Sigmoid colon (tissue), 7 donors: ENCODE results near the gene PTPRD. TPM values are rescaled to one million over a fixed set of nuclear protein-coding genes. Genes with fewer than 3 reads are reported as not detected.

Experiments used
- DNase-seq: peaks from one replicate; pipeline ENCODE4 v3.0.0-alpha.2; 2019
- H3K27ac ChIP-seq, 4 donors: fragments of 200-600 bp; sonication (generic); one replicate each; pipeline ENCODE4 v1.5.1; 2016 to 2019; ENCODE audit warnings: mild to moderate bottlenecking in 1 of 4
- H3K27me3 ChIP-seq, 3 donors: fragments of 200-600 bp; sonication (generic); one replicate each; pipeline ENCODE4 v1.5.1; 2019; ENCODE audit warnings: mild to moderate bottlenecking in 1 of 3
- H3K36me3 ChIP-seq, 4 donors: fragments of 200-600 bp; sonication (generic); one replicate each; pipeline ENCODE4 v1.5.1; 2016 to 2019
- H3K4me1 ChIP-seq, 4 donors: fragments of 200-600 bp; sonication (generic); one replicate each; pipeline ENCODE4 v1.5.1; 2017 to 2019
- H3K4me3 ChIP-seq, 4 donors: fragments of 200-600 bp; sonication (generic); one replicate each; pipeline ENCODE4 v1.5.1; 2017 to 2019; ENCODE audit warnings: mild to moderate bottlenecking in 2 of 4, moderate library complexity in 1 of 4
- H3K9me3 ChIP-seq, 4 donors: fragments of 200-600 bp in 3 of 4; sonication (generic) in 3 of 4; one replicate each; pipeline versions ENCODE4 v1.5.1 to v1.6.1; 2013 to 2019
- CTCF ChIP-seq, 4 experiments: fragments of 450-650 bp in 3 of 4; fragments of 200-600 bp in 1 of 4; IDR thresholded peaks; one replicate each; pipeline ENCODE4 v1.5.1; 2016 to 2019; ENCODE audit warnings: antibody characterized with exemption in 4 of 4, mild to moderate bottlenecking in 3 of 4, moderate library complexity in 2 of 4
- EP300 ChIP-seq, 4 donors: sonication (generic); formaldehyde crosslinking; IDR thresholded peaks; one replicate each; pipeline ENCODE4 v1.6.1; 2017; ENCODE audit warnings: antibody characterized with exemption in 4 of 4
- POLR2A ChIP-seq, 2 donors: fragments of 450-650 bp; IDR thresholded peaks; one replicate each; pipeline ENCODE4 v1.6.1; 2016; ENCODE audit warnings: antibody characterized with exemption in 2 of 2, mild to moderate bottlenecking in 2 of 2, moderate library complexity in 2 of 2
- POLR2AphosphoS5 ChIP-seq, 4 donors: sonication (generic); formaldehyde crosslinking; IDR thresholded peaks; one replicate each; pipeline ENCODE4 v1.6.1; 2017; ENCODE audit warnings: antibody characterized with exemption in 4 of 4
- WGBS, 2 donors: extraction: QIAGEN DNeasy Blood & Tissue Kit; methylation state at CpG; one replicate each; pipeline ENCODE4 v1.1.7; 2013; 5-methylcytosine and 5-hydroxymethylcytosine counted together
- intact Hi-C: fragments of 100-400 bp; cut with DNase I; formaldehyde crosslinking; loops from one replicate; pipeline ENCODE4 v1.15.1; 2023
- polyA plus RNA-seq, 3 donors: library from polyadenylated mRNA; stranded (reverse); fragments of 200-250 nt; gene quantifications; one replicate each; pipeline ENCODE4 v1.2.3, GENCODE V29; 2013
- total RNA-seq, 4 donors: library from RNA; depleted of rRNA; stranded (reverse); fragments of >200 nt; gene quantifications; one replicate each; pipeline ENCODE4 v1.1.0, GENCODE V29; 2016
- donor health status: healthy with polysubstance abuse.
- donor health status: Bipolar disorder and iron deficiency.
- donor health status: healthy.

The PTPRD gene
- total and polyA plus RNA-seq, 7 donors = 1.2 to 18.3 (median 6.3) TPM

DNA sequence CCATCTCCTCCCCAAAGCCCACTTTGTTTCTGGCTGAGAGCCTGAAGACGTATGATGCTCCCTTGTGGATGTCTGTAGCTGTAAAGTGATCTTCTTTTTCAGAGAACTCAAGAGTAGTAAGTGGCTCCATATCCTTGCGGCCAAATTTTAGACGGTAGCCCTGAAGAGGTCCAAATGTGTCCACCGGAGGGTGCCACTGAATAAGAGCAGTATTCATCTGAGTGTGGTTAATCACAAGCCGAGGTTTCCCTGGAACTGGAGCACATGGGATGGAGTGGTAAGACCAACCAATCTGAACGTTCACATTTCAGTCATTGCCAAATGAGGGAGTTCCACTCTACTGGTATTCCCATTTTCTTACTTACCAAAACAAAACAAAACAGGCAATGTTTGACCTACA, 2126.7 kb downstream of the PTPRD start:
- intact Hi-C loops = no loop called here
- 63 to 66% methylated on average over 6 of the region's 6 CpGs for WGBS, 2 donors
- TF ChIP-seq POLR2AphosphoS5 (IDR thresholded peaks at IDR 0.05) = no peak
- TF ChIP-seq POLR2A (IDR thresholded peaks at IDR 0.05) = no peak
- no peak for TF ChIP-seq EP300 (IDR thresholded peaks at IDR 0.05)
- TF ChIP-seq CTCF (IDR thresholded peaks at IDR 0.05) = no peak

GRCh38 chr9:8484597-8485191, 2128.1 kb downstream of the PTPRD start:
- intact Hi-C loops = no loop called here

More for the DNA sequence above, 2126.7 kb downstream of the PTPRD start:
- Histone ChIP-seq H3K4me3 (no peak overlapping the region), H3K27ac (no peak overlapping the region), H3K36me3 (no peaks in the 10 kb centered on the region), H3K27me3 (no peaks in the 10 kb centered on the region), H3K4me1 (no peaks in the 10 kb centered on the region), H3K9me3 (no peaks in the 10 kb centered on the region)
- DNase-seq = no peak

DNA sequence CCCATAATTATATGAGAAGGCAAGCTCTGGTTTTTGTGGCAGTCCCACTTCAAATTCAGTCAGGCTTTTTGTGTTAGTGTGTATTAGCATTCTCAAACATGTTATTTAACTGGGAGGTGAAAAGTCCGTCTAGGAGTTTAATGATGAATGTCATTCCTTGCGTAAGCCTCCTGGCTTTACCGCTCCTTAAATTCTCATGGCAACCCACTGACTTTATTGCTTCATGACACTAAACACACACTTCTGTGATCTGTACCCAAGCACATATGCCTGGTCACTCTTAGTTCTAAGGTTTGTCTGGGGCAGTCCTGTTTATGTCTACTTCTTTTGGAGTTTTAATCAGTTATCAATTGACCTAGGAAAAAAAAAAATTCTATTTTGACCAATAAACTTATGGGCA, 2135.4 kb downstream of the PTPRD start:
- no peak for DNase-seq
- no peak overlapping the region for H3K4me3 ChIP-seq
- H3K27ac ChIP-seq = no peak overlapping the region
- intact Hi-C loops = no loop called here
- no peaks in the 10 kb centered on the region for H3K4me1 ChIP-seq
- WGBS, 2 donors = 96 to 97% methylated on average over 3 of the region's 3 CpGs
- H3K27me3 ChIP-seq = no peaks in the 10 kb centered on the region
- H3K36me3 ChIP-seq = no peaks in the 10 kb centered on the region
- TF ChIP-seq EP300 (IDR thresholded peaks at IDR 0.05) (no peak), CTCF (IDR thresholded peaks at IDR 0.05) (no peak), POLR2A (IDR thresholded peaks at IDR 0.05) (no peak), POLR2AphosphoS5 (IDR thresholded peaks at IDR 0.05) (no peak)
- H3K9me3 ChIP-seq = no peaks in the 10 kb centered on the region

More at GRCh38 chr9:8484597-8485191, 2128.1 kb downstream of the PTPRD start:
- H3K27me3 ChIP-seq = no peaks in the 10 kb centered on the region
- WGBS, 2 donors = 72 to 89% methylated on average over 3 of the region's 3 CpGs
- no peaks in the 10 kb centered on the region for H3K36me3 ChIP-seq
- H3K27ac ChIP-seq = no peak overlapping the region
- TF ChIP-seq POLR2A (IDR thresholded peaks at IDR 0.05) (no peak), POLR2AphosphoS5 (IDR thresholded peaks at IDR 0.05) (no peak), EP300 (IDR thresholded peaks at IDR 0.05) (no peak), CTCF (IDR thresholded peaks at IDR 0.05) (no peak)
- no peaks in the 10 kb centered on the region for H3K9me3 ChIP-seq
- no peak for DNase-seq
- no peaks in the 10 kb centered on the region for H3K4me1 ChIP-seq
- no peak overlapping the region for H3K4me3 ChIP-seq

DNA sequence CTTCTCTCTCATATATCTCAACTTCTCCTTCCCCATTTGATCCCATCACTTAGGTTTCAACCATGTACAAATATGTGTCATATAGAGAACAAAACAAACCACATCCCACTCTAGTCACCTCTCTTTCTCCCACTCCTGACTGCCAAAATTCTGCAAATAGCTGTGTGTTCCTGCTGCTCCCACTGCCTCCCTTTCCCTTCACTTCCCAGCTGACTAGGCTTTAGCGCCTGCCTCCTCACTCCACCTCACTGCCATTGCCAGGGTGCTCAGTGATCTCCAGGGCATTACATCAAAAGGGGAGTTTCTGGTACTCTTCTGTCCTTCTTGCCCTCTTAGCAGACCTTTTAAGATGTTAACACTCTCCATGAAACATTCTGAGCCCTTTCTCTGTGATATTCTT, 2137.9 kb downstream of the PTPRD start:
- TF ChIP-seq POLR2A (IDR thresholded peaks at IDR 0.05) (no peak), EP300 (IDR thresholded peaks at IDR 0.05) (no peak), CTCF (IDR thresholded peaks at IDR 0.05) (no peak)
- no peak for DNase-seq
- Histone ChIP-seq H3K27me3 (no peaks in the 10 kb centered on the region), H3K27ac (no peak overlapping the region), H3K9me3 (no peaks in the 10 kb centered on the region), H3K36me3 (no peaks in the 10 kb centered on the region), H3K4me1 (no peaks in the 10 kb centered on the region), H3K4me3 (no peak overlapping the region)
- 98% methylated on average over 1 of the region's 1 CpG for WGBS, 2 donors
- intact Hi-C loops = no loop called here
